Measurements from ENCODE around the gene CGN. TPM values are rescaled to one million over a fixed set of nuclear protein-coding genes. Genes with fewer than 3 reads are reported as not detected.

Gene CGN
- total RNA-seq, 4 donors from 2014 or later: 0.34 to 0.78 TPM; not detected in 2

- ATAC-seq: peak in 1 of 2 donors; percentile 68
- peak; percentile 45 to 55 for DNase-seq
- Histone ChIP-seq H3K27ac (no peak overlapping the region), H3K36me3 (no peaks in the 10 kb centered on the region), H3K9me3 (no peaks in the 10 kb centered on the region), H3K4me1 (peaks cover 4 to 6% of the 10 kb centered on the region in 2 donors), H3K27me3 (no peaks in the 10 kb centered on the region), H3K4me3 (no peak overlapping the region)
- TF ChIP-seq POLR2A (IDR thresholded peaks at IDR 0.05): no peak
- peak; percentile 37 to 86 (median 72) for TF ChIP-seq CTCF (IDR thresholded peaks at IDR 0.05 in 4 of 5, conservative IDR thresholded peaks at IDR 0.05 in 1 of 5)
- in situ Hi-C loops (cut with MboI; ENCODE audit: low sequenced_read_pairs in 4 of 4): loop anchor here in 3 of 4 donors (10.0 to 25.0 kb wide), 3 partner anchors 70 to 200 kb away; no protein-coding TSS in a partner anchor
- intact Hi-C loops (cut with DNase I; ENCODE audit: low total_unique reads): loop anchor here (1.0 kb wide), 1 partner anchor 201 kb away; no protein-coding TSS in a partner anchor
Measured at GRCh38 chr1:151534662-151535278, 23.6 kb downstream of the CGN start.

- H3K36me3 ChIP-seq: no peaks in the 10 kb centered on the region
- no peak overlapping the region for H3K27ac ChIP-seq
- TF ChIP-seq POLR2A (IDR thresholded peaks at IDR 0.05) (no peak), CTCF (IDR thresholded peaks at IDR 0.05 in 4 of 5, conservative IDR thresholded peaks at IDR 0.05 in 1 of 5) (no peak)
- no peaks in the 10 kb centered on the region for H3K9me3 ChIP-seq
- H3K4me3 ChIP-seq: no peak overlapping the region
- in situ Hi-C loops (cut with MboI; ENCODE audit: low sequenced_read_pairs in 4 of 4) (loop anchor here in 3 of 4 donors (10.0 to 25.0 kb wide), 3 partner anchors 71 to 199 kb away; no protein-coding TSS in a partner anchor), intact Hi-C loops (cut with DNase I; ENCODE audit: low total_unique reads) (no loop called here)
- no peaks in the 10 kb centered on the region for H3K27me3 ChIP-seq
- peaks cover 4 to 8% of the 10 kb centered on the region in 2 donors for H3K4me1 ChIP-seq
- DNase-seq (no peak), ATAC-seq (no peak)
Measured at GRCh38 chr1:151535326-151536271, 24.4 kb downstream of the CGN start.

- Histone ChIP-seq H3K27me3 (no peaks in the 10 kb centered on the region), H3K36me3 (no peaks in the 10 kb centered on the region), H3K4me1 (peaks cover 4 to 12% of the 10 kb centered on the region in 2 donors), H3K9me3 (no peaks in the 10 kb centered on the region), H3K4me3 (no peak overlapping the region), H3K27ac (no peak overlapping the region)
- in situ Hi-C loops (cut with MboI; ENCODE audit: low sequenced_read_pairs in 4 of 4): loop anchor here in 3 of 4 donors (10.0 to 25.0 kb wide), 3 partner anchors 72 to 198 kb away; no protein-coding TSS in a partner anchor
- no peak for TF ChIP-seq POLR2A (IDR thresholded peaks at IDR 0.05)
- TF ChIP-seq CTCF (IDR thresholded peaks at IDR 0.05 in 4 of 5, conservative IDR thresholded peaks at IDR 0.05 in 1 of 5): no peak
- DNase-seq (no peak), ATAC-seq (no peak)
- intact Hi-C loops (cut with DNase I; ENCODE audit: low total_unique reads): no loop called here
Measured at GRCh38 chr1:151536499-151536898, 25.3 kb downstream of the CGN start.

GRCh38 chr1:151537112-151537511 lies 25.9 kb downstream of the CGN start:
- Histone ChIP-seq H3K4me1 (peaks cover 4 to 12% of the 10 kb centered on the region in 2 donors), H3K9me3 (no peaks in the 10 kb centered on the region), H3K4me3 (no peak overlapping the region), H3K27me3 (no peaks in the 10 kb centered on the region), H3K27ac (no peak overlapping the region), H3K36me3 (no peaks in the 10 kb centered on the region)
- no peak for TF ChIP-seq CTCF (IDR thresholded peaks at IDR 0.05 in 4 of 5, conservative IDR thresholded peaks at IDR 0.05 in 1 of 5)
- TF ChIP-seq POLR2A (IDR thresholded peaks at IDR 0.05): no peak
- intact Hi-C loops (cut with DNase I; ENCODE audit: low total_unique reads): no loop called here
- no peak for ATAC-seq
- DNase-seq: no peak
- in situ Hi-C loops (cut with MboI; ENCODE audit: low sequenced_read_pairs in 4 of 4): loop anchor here in 3 of 4 donors (10.0 to 25.0 kb wide), 3 partner anchors 72 to 198 kb away; no protein-coding TSS in a partner anchor
